Body of pancreas (tissue), 4 donors: ENCODE measurements around the gene DCLRE1B.
"Not testable (repeated sequence)": the region's sequence is repeated elsewhere in the genome, so short reads cannot be mapped to it uniquely, and the experiment has no call there.

Experiments
- CTCF ChIP-seq, 7 experiments: fragments of 450-650 bp in 4 of 7; fragments of 200-600 bp in 3 of 7; sonication (generic) in 3 of 7; IDR thresholded peaks; one replicate each; pipeline ENCODE4 v1.5.1; 2016 to 2019; ENCODE audit warnings: antibody characterized with exemption in 7 of 7
- POLR2A ChIP-seq, 3 donors: fragments of 450-650 bp; IDR thresholded peaks; one replicate each; pipeline ENCODE4 v1.6.1; 2016; ENCODE audit warnings: antibody characterized with exemption in 3 of 3, mild to moderate bottlenecking in 2 of 3

- TF ChIP-seq CTCF, POLR2A (IDR thresholded peaks at IDR 0.05): not testable (repeated sequence)
Measured at GRCh38 chr1:113948151-113948550, 43.0 kb downstream of the DCLRE1B start.
